Skin of body (tissue), 2 donors: Measurements from ENCODE around the gene NR2F1-AS1. TPM values are rescaled to one million over a fixed set of nuclear protein-coding genes. Genes with fewer than 3 reads are reported as not detected.
A peak's percentile ranks its signal among the peaks of the same experiment; 100 is the strongest.

Experiments used
- DNase-seq: peaks from one replicate; lab custom pipeline; 2025; lab: John Stamatoyannopoulos, UW
- total RNA-seq: library from RNA; depleted of rRNA; stranded (reverse); fragments of >200 nt; gene quantifications from one replicate; pipeline ENCODE4 v1.2.3, GENCODE V29; 2014

NR2F1-AS1 gene
- total RNA-seq, 1 donor from 2014 or later = 5.4 TPM

- no peak for DNase-seq
Observed at GRCh38 chr5:93430118-93430517, 150.9 kb downstream of the NR2F1-AS1 start.

GRCh38 chr5:93428868-93429267 is 152.2 kb downstream of the NR2F1-AS1 start:
- DNase-seq = no peak

- DNase-seq = no peak
Observed at GRCh38 chr5:93427316-93427715, 153.7 kb downstream of the NR2F1-AS1 start.

- no peak for DNase-seq
Observed at GRCh38 chr5:93425096-93425495, 155.9 kb downstream of the NR2F1-AS1 start.

GRCh38 chr5:93423300-93423699 is 157.7 kb downstream of the NR2F1-AS1 start:
- no peak for DNase-seq

- no peak for DNase-seq
Observed at GRCh38 chr5:93422652-93423280, 158.3 kb downstream of the NR2F1-AS1 start.

GRCh38 chr5:93421987-93422401 is 159.0 kb downstream of the NR2F1-AS1 start:
- DNase-seq = no peak

- no peak for DNase-seq
Observed at GRCh38 chr5:93421468-93421867, 159.6 kb downstream of the NR2F1-AS1 start.

GRCh38 chr5:93417490-93417889 is 163.5 kb downstream of the NR2F1-AS1 start:
- DNase-seq = no peak

GRCh38 chr5:93415819-93416218 is 165.2 kb downstream of the NR2F1-AS1 start:
- no peak for DNase-seq

GRCh38 chr5:93411716-93412115 is 169.3 kb downstream of the NR2F1-AS1 start:
- no peak for DNase-seq

- DNase-seq = no peak
Observed at GRCh38 chr5:93409691-93410090, 171.3 kb downstream of the NR2F1-AS1 start.

GRCh38 chr5:93407454-93407853 is 173.6 kb downstream of the NR2F1-AS1 start:
- DNase-seq = peak; percentile 58

- peak; percentile 25 for DNase-seq
Observed at GRCh38 chr5:93406971-93407401, 174.0 kb downstream of the NR2F1-AS1 start.

- DNase-seq = no peak
Observed at GRCh38 chr5:93404246-93404645, 176.8 kb downstream of the NR2F1-AS1 start.

GRCh38 chr5:93403141-93403928 is 177.7 kb downstream of the NR2F1-AS1 start:
- no peak for DNase-seq

- DNase-seq = no peak
Observed at GRCh38 chr5:93402451-93402850, 178.6 kb downstream of the NR2F1-AS1 start.

GRCh38 chr5:93401634-93402213 is 179.3 kb downstream of the NR2F1-AS1 start:
- DNase-seq = no peak

- DNase-seq = no peak
Observed at GRCh38 chr5:93399675-93400074, 181.3 kb downstream of the NR2F1-AS1 start.

- DNase-seq = peak; percentile 35
Observed at GRCh38 chr5:93395971-93396379, 185.0 kb downstream of the NR2F1-AS1 start.

GRCh38 chr5:93395010-93395409 is 186.0 kb downstream of the NR2F1-AS1 start:
- DNase-seq = no peak

- DNase-seq = no peak
Observed at GRCh38 chr5:93394301-93394700, 186.7 kb downstream of the NR2F1-AS1 start.
